Trophoblast cell (in vitro differentiated cells and primary cell): ENCODE measurements around the gene GABRA1.

Source experiments
- DNase-seq, 2 donors: peaks; one replicate each; pipeline ENCODE4 v3.0.0-alpha.2; 2016
- H2AFZ ChIP-seq: 2 replicates; pipeline ENCODE4 v1.6.1; 2013; ENCODE audit warnings: low read length, moderate library complexity, mild to moderate bottlenecking; ENCODE audit not compliant: insufficient read depth, poor library complexity
- H2AK5ac ChIP-seq: 2 replicates; pipeline ENCODE4 v1.6.1; 2013; ENCODE audit warnings: mild to moderate bottlenecking, low read length
- H2BK120ac ChIP-seq: 2 replicates; pipeline ENCODE4 v1.6.1; 2013; ENCODE audit warnings: low read length, mild to moderate bottlenecking, moderate library complexity; ENCODE audit not compliant: insufficient read depth, poor library complexity
- H2BK12ac ChIP-seq: 2 replicates; pipeline ENCODE4 v1.6.1; 2013; ENCODE audit warnings: mild to moderate bottlenecking, low read length, moderate library complexity
- H2BK5ac ChIP-seq: 2 replicates; pipeline ENCODE4 v1.6.1; 2013; ENCODE audit warnings: low read length, low read depth, moderate library complexity, mild to moderate bottlenecking; ENCODE audit not compliant: poor library complexity
- H3K14ac ChIP-seq: 2 replicates; pipeline ENCODE4 v1.6.1; 2013; ENCODE audit warnings: mild to moderate bottlenecking, low read length
- H3K18ac ChIP-seq: 2 replicates; pipeline ENCODE4 v1.6.1; 2013; ENCODE audit warnings: mild to moderate bottlenecking, low read length
- H3K23ac ChIP-seq: 2 replicates; pipeline ENCODE4 v1.6.1; 2013; ENCODE audit warnings: low read length
- H3K27ac ChIP-seq: 2 replicates; pipeline ENCODE4 v1.5.1; 2013; ENCODE audit warnings: low read depth, mild to moderate bottlenecking, inconsistent platforms, low read length, moderate library complexity
- H3K27me3 ChIP-seq: 2 replicates; pipeline ENCODE4 v1.6.1; 2013; ENCODE audit warnings: inconsistent platforms, mild to moderate bottlenecking, low read length, moderate library complexity; ENCODE audit not compliant: insufficient read depth
- H3K36me3 ChIP-seq, 2 experiments: 1 replicate in 1 of 2; 2 replicates in 1 of 2; pipeline ENCODE4 v1.6.1; 2013; ENCODE audit warnings: low read length in 2 of 2, mild to moderate bottlenecking in 2 of 2, moderate library complexity in 1 of 2; ENCODE audit not compliant: insufficient read depth in 2 of 2, control insufficient read depth in 1 of 2
- H3K4ac ChIP-seq: 2 replicates; pipeline ENCODE4 v1.6.1; 2013; ENCODE audit warnings: low read depth, mild to moderate bottlenecking, low read length, moderate library complexity
- H3K4me1 ChIP-seq, 2 experiments: 1 replicate in 1 of 2; 2 replicates in 1 of 2; pipeline ENCODE4 v1.6.1; 2013; ENCODE audit warnings: low read length in 2 of 2, mild to moderate bottlenecking in 2 of 2, moderate library complexity in 1 of 2; ENCODE audit not compliant: insufficient read depth in 2 of 2, control insufficient read depth in 1 of 2
- H3K4me2 ChIP-seq: 2 replicates; pipeline ENCODE4 v1.6.1; 2013; ENCODE audit warnings: inconsistent platforms, mild to moderate bottlenecking, low read length, moderate library complexity
- H3K4me3 ChIP-seq: 2 replicates; pipeline ENCODE4 v1.5.1; 2013; ENCODE audit warnings: mild to moderate bottlenecking, low read depth, low read length, inconsistent platforms
- H3K79me1 ChIP-seq: one replicate; pipeline ENCODE4 v1.6.1; 2013; ENCODE audit warnings: low read length
- H3K79me2 ChIP-seq: 2 replicates; pipeline ENCODE4 v1.6.1; 2013; ENCODE audit warnings: low read length, mild to moderate bottlenecking; ENCODE audit not compliant: control insufficient read depth, insufficient read depth, poor library complexity
- H3K9ac ChIP-seq: 2 replicates; pipeline ENCODE4 v1.6.1; 2013; ENCODE audit warnings: mild to moderate bottlenecking, low read length
- H3K9me3 ChIP-seq: 2 replicates; pipeline ENCODE4 v1.6.1; 2013; ENCODE audit warnings: low read depth, mild to moderate bottlenecking, control low read depth, inconsistent platforms, low read length; ENCODE audit not compliant: insufficient read depth
- H4K12ac ChIP-seq: 2 replicates; pipeline ENCODE4 v1.6.1; 2013; ENCODE audit warnings: low read depth, mild to moderate bottlenecking, low read length, moderate library complexity
- H4K8ac ChIP-seq: 2 replicates; pipeline ENCODE4 v1.6.1; 2013; ENCODE audit warnings: low read depth, mild to moderate bottlenecking, low read length, moderate library complexity
- H4K91ac ChIP-seq: one replicate; pipeline ENCODE4 v1.6.1; 2013; ENCODE audit warnings: low read depth, mild to moderate bottlenecking, low read length, moderate library complexity
- WGBS: extraction: QIAGEN DNeasy Blood & Tissue Kit; methylation state at CpG from one replicate; pipeline ENCODE4 v1.1.7; 2013; ENCODE audit warnings: missing lambda C conversion rate; ENCODE audit not compliant: insufficient read length, insufficient coverage; ENCODE audit errors: extremely low coverage; 5-methylcytosine and 5-hydroxymethylcytosine counted together

Gene GABRA1

GRCh38 chr5:161847447-161847846 is 473 bp upstream of the GABRA1 start:
- WGBS: no CpG with 5 or more reads among the region's 12 CpGs
- Histone ChIP-seq H4K12ac (no peak overlapping the region), H3K4me3 (no peak overlapping the region), H2BK120ac (no peak overlapping the region), H3K9me3 (no peaks in the 10 kb centered on the region), H3K23ac (no peak overlapping the region), H3K4me1 (peaks cover 0 to 2% of the 10 kb centered on the region in 2 experiments), H4K8ac (no peak overlapping the region), H3K27me3 (peaks cover 2% of the 10 kb centered on the region), H3K79me2 (no peaks in the 10 kb centered on the region), H4K91ac (no peak overlapping the region), H3K18ac (no peak overlapping the region), H3K4me2 (no peak overlapping the region), H2AFZ (no peak overlapping the region), H3K36me3 (no peaks in the 10 kb centered on the region), H3K4ac (no peak overlapping the region), H3K14ac (no peak overlapping the region), H2AK5ac (no peak overlapping the region), H2BK5ac (no peak overlapping the region), H2BK12ac (no peak overlapping the region), H3K27ac (no peak overlapping the region), H3K79me1 (no peaks in the 10 kb centered on the region), H3K9ac (no peak overlapping the region)
- DNase-seq: no peak

- Histone ChIP-seq H3K79me2 (no peaks in the 10 kb centered on the region), H3K4me2 (no peak overlapping the region), H4K12ac (no peak overlapping the region), H2BK5ac (no peak overlapping the region), H3K27ac (no peak overlapping the region), H3K4me1 (peaks cover 0 to 2% of the 10 kb centered on the region in 2 experiments), H3K23ac (no peak overlapping the region), H3K9me3 (no peaks in the 10 kb centered on the region), H4K91ac (no peak overlapping the region), H3K4me3 (no peak overlapping the region), H3K9ac (no peak overlapping the region), H3K27me3 (peaks cover 2% of the 10 kb centered on the region), H4K8ac (no peak overlapping the region), H3K36me3 (no peaks in the 10 kb centered on the region), H3K14ac (no peak overlapping the region), H2BK120ac (no peak overlapping the region), H2BK12ac (no peak overlapping the region), H2AFZ (no peak overlapping the region), H3K18ac (no peak overlapping the region), H2AK5ac (no peak overlapping the region), H3K4ac (no peak overlapping the region), H3K79me1 (no peaks in the 10 kb centered on the region)
- no CpG with 5 or more reads among the region's 3 CpGs for WGBS
- DNase-seq: no peak
These were observed 2.6 kb downstream of the GABRA1 start for GRCh38 chr5:161850491-161850890.

- DNase-seq: peak in 1 of 2 donors; percentile 7
- H2BK120ac ChIP-seq: no peak overlapping the region
These were observed 3.9 kb downstream of the GABRA1 start for GRCh38 chr5:161851691-161852299.

GRCh38 chr5:161857358-161857757 is 9.4 kb downstream of the GABRA1 start:
- Histone ChIP-seq H2BK120ac (no peak overlapping the region), H3K79me2 (no peaks in the 10 kb centered on the region), H3K4me3 (no peak overlapping the region), H3K4me1 (no peaks in the 10 kb centered on the region), H3K79me1 (no peaks in the 10 kb centered on the region), H3K14ac (no peak overlapping the region), H2BK12ac (no peak overlapping the region), H2BK5ac (no peak overlapping the region), H3K18ac (no peak overlapping the region), H3K36me3 (no peaks in the 10 kb centered on the region), H3K9ac (no peak overlapping the region), H2AK5ac (no peak overlapping the region), H3K9me3 (no peaks in the 10 kb centered on the region), H3K4ac (no peak overlapping the region), H3K23ac (no peak overlapping the region), H4K91ac (no peak overlapping the region), H3K4me2 (no peak overlapping the region), H3K27me3 (no peaks in the 10 kb centered on the region), H3K27ac (no peak overlapping the region), H4K8ac (no peak overlapping the region), H2AFZ (no peak overlapping the region), H4K12ac (no peak overlapping the region)
- WGBS: no CpG with 5 or more reads among the region's 1 CpG
- no peak for DNase-seq

More at GRCh38 chr5:161851691-161852299, 3.9 kb downstream of the GABRA1 start:
- H3K18ac ChIP-seq: no peak overlapping the region
- H2AK5ac ChIP-seq: no peak overlapping the region
- no peak overlapping the region for H4K12ac ChIP-seq
- no peaks in the 10 kb centered on the region for H3K79me2 ChIP-seq
- peaks cover 0 to 2% of the 10 kb centered on the region in 2 experiments for H3K4me1 ChIP-seq
- no peak overlapping the region for H3K4me2 ChIP-seq
- H3K4me3 ChIP-seq: no peak overlapping the region
- no peak overlapping the region for H3K14ac ChIP-seq
- H3K4ac ChIP-seq: no peak overlapping the region
- no peak overlapping the region for H2AFZ ChIP-seq
- no peak overlapping the region for H4K91ac ChIP-seq
- H3K23ac ChIP-seq: no peak overlapping the region
- H3K36me3 ChIP-seq: no peaks in the 10 kb centered on the region
- H2BK12ac ChIP-seq: no peak overlapping the region
- WGBS: no CpG with 5 or more reads among the region's 2 CpGs
- H3K27me3 ChIP-seq: peaks cover 2% of the 10 kb centered on the region
- no peaks in the 10 kb centered on the region for H3K79me1 ChIP-seq
- H3K9ac ChIP-seq: no peak overlapping the region
- H3K9me3 ChIP-seq: no peaks in the 10 kb centered on the region
- H3K27ac ChIP-seq: no peak overlapping the region
- H2BK5ac ChIP-seq: no peak overlapping the region
- H4K8ac ChIP-seq: no peak overlapping the region
